HG03159 (cell line): ENCODE data around the gene TUBA3E.
A peak's percentile ranks its signal among the peaks of the same experiment; 100 is the strongest.
"Not testable (repeated sequence)": the region's sequence is repeated elsewhere in the genome, so short reads cannot be mapped to it uniquely, and the experiment has no call there.

Experiments used
- ATAC-seq: cut with Tn5 transposase; IDR thresholded peaks from one replicate; pipeline ENCODE4 v1.9.1; 2021; ENCODE audit warnings: mild to moderate bottlenecking, moderate library complexity; ENCODE audit not compliant: unreplicated experiment

Gene TUBA3E

DNA sequence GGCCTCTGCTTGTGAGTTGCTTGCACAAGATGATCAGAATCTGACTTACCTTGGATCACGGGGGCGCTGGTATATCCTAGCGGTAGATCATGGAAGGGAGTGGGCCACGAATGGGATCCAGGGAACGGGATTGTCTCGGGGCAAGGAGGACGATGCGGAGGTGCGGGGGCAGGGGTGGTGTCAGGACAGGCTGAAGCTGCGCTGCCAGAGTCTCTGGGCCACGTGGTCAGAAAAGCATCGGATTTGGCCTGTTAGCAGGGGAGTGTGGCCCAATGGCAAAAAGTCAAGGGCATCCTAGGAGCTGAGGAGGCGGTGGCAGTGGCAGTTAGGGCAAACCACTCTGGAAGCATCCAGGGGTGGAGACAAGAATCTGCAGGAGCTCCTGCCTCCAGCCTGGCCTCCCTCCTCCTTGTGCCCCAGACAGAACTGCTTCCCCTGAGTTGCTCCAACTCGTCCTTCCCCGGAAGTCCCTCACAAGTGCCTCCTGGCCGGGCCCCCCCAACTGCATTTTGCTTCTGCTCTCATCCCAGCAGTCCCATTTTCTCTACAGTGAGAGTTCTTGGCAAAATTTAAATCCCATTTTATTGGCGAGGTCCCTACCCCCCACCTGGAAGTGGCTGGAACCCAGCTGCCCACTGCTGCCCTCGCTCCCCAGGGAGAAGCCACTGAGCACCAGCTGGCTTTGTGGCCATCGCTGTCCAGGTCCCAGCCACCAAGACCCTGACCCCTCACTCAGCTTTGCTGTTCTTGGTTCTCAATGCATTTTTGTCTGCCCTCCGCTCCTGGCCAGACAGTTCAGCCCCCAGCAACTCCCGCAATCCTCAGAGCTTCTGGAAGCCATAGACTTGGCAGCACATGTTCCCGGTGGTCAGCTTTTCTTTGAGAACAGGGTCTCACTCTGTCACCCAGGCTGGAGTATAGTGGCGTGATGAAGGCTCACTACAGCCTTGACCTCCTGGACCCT, 47.8 kb downstream of the TUBA3E start:
- ATAC-seq, result no peak

DNA sequence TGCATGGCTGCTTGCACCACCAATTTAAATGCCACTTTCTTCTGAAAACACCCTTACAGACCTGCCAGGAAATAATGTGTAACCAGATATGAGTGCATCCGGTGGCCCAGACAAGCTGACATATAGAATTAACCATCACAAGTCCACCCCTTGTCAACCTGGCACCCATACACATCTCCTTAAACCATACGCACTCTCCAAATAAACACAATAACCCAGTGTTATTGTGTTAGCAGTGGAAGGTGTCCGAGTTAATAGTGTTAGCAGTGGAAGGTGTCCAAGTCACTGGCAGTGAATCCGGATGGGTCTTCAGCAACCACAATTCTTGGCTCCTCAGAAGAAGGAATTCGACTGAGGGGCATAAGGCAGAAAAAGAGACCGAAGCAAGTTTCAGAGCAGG, 49.7 kb downstream of the TUBA3E start:
- not testable (repeated sequence) for ATAC-seq

DNA sequence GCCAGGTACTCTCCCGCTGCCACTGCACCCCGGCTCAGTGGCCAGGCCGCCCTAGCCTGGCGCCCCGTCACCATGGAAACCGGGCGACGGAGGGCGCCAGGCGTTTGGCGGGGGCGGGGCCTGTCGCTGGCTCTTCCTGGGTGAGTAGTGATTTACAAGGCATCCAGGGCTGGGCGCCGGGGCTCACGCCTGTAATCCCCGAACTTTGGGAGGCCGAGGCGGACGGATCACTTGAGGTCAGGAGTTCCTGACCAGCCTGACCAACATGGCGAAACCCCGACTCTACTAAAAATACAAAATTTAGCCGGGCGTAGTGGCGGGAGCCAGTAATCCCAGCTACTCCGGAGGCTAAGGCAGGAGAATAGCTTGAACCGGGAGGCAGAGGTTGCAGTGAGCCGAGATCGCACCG, 53.2 kb downstream of the TUBA3E start, which contains the start of gene CCDC74B:
Gene CCDC74B, minus strand, starts transcription at position 107 of the 409 bp plus-strand sequence. CDS start 116 bp downstream, outside the sequence.
- peak; percentile 90 for ATAC-seq

DNA sequence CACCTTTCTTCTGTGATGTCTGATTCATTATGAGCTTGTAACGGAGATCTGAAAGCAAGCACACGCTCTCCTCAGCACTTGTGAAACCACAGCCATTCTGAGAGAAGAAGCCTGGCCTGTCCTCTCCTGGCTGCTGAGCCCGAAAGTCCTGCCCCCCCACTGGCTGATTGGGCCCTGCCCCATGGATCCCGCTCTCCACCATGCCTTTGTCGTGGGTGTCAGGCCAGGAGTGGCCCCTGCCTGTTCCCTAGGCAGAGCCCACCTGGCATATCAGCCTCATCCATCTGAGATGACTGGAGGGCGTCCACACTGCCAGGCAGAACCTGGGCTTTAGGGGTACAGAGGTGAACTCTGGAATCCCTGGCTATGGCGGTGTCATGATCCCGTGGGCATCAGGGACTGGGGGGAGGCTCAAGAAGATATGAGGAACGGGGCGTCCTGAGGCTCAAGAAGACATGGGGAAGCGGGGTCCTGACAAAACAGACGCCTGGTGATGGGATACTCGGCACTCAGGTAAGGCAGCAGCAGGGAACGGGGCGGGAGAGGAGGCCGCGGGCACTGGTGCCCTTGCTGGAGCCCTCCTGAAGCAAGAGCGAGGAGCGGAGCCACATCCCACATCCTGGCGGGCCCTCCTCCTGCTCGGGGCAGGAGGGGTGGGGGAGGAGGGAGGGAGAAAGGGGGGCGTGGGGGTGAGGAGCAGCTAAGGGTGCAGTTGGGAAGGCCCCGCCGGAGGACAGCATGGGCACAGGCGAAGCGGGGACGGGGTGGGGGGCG, 54.8 kb downstream of the TUBA3E start:
- ATAC-seq, result not testable (repeated sequence)

DNA sequence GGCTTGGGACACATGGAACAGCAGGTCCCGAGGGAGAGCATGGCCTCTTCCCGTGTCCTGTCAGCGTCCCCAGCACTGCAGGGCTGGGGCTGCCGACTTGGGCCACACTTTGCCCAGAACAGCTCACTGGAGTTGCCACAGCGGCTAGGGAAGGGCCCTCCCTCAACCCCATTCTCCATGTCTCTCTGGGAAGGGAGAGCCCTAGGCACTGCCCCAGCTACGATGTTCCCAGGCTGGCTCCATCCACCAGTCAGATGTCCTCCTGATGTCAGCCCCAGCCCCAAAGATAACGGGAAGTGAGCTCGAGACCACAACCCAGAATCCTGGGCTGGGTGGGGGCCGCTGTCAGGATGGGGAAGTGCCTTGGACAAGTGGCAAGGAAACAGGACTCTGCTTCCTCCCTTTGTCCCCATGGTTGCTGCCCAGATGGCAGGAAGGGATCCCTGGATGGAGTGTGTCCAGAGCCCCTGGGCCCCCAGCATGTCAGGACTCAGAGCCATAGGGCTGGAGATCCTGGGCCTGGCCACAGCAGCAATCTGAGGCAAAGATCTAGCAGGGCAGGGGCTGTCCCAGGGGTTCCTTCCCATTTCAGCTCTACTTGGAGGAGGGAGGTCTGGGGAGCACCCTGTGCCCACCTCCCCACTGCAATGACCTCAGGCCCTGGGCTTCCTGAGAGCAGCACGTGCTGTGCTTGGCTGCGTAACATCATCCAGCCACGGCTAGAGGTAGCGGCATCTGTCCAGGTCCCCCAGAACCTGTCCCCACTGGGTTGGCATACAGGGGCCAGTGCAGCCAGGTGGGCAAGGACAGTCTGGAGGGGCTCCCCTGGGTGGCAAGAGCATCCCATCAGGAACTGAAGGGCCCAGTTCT, 55.6 kb downstream of the TUBA3E start:
- ATAC-seq, result not testable (repeated sequence)
